IMR-90 (cell line): ENCODE data around the gene PDE6A.

Source experiments
- BHLHE40 ChIP-seq: fragments of 150-350 bp; IDR thresholded peaks from 2 replicates; pipeline ENCODE4 v1.6.1; 2016; ENCODE audit warnings: mild to moderate bottlenecking, low read depth, low read length
- CEBPB ChIP-seq: IDR thresholded peaks from 2 replicates; pipeline ENCODE4 v1.6.1; 2012; ENCODE audit warnings: low read depth, low read length, improper control_type of control experiment
- FOS ChIP-seq: fragments of 150-350 bp; IDR thresholded peaks from 2 replicates; pipeline ENCODE4 v1.6.1; 2016; ENCODE audit warnings: low read depth, low read length
- MAFK ChIP-seq: IDR thresholded peaks from 2 replicates; pipeline ENCODE4 v1.6.1; 2012; ENCODE audit warnings: low read depth, low read length, improper control_type of control experiment
- MXI1 ChIP-seq: IDR thresholded peaks from 2 replicates; pipeline ENCODE4 v1.6.1; 2012; ENCODE audit warnings: low read depth, mild to moderate bottlenecking, low read length, moderate library complexity, borderline replicate concordance
- POLR2A ChIP-seq: IDR thresholded peaks from 2 replicates; pipeline ENCODE4 v1.6.1; 2012; ENCODE audit warnings: mild to moderate bottlenecking, low read depth, low read length
- RFX5 ChIP-seq: IDR thresholded peaks from 2 replicates; pipeline ENCODE4 v1.8.0; 2012; ENCODE audit warnings: low read depth, mild to moderate bottlenecking, low read length, moderate library complexity
- SMC3 ChIP-seq: fragments of 150-350 bp; IDR thresholded peaks from 2 replicates; pipeline ENCODE4 v1.6.1; 2016; ENCODE audit warnings: low read depth, mild to moderate bottlenecking, antibody characterized with exemption, low read length, moderate library complexity
- TF ChIP-seq, protein P1 (sequence below): conservative IDR thresholded peaks from 2 replicates; pipeline ENCODE4 v1.5.1; 2012; ENCODE audit warnings: mild to moderate bottlenecking, low read depth, low read length, improper control_type of control experiment
- TF ChIP-seq, protein P2 (sequence below): fragments of 150-350 bp; IDR thresholded peaks from 2 replicates; pipeline ENCODE4 v1.6.1; 2017; ENCODE audit warnings: mild to moderate bottlenecking, antibody characterized with exemption, low read length, low read depth

DNA sequence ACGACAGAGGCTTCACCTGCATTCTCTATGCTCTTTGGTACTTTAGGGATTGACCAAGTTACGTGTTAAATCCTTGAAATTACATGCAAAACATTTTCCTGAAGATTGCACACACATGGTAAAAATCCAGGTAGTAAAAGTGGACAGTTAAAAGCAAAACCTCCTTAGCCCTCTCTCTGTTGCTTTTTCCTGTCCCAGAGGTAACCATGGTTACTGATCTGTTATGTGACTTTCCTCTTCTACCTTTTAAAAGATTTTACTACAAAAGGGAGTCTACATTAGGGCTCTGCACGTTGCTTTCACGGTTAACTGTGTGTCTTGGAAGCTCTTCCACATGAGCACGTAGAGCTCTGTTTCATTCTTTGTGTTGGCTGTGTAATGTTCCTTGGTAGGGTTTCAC lies 117.5 kb downstream of the PDE6A start:
- TF ChIP-seq POLR2A (no peak), BHLHE40 (no peak), MAFK (no peak), FOS (no peak), RFX5 (no peak), SMC3 (no peak), CEBPB (no peak), MXI1 (no peak)
- TF ChIP-seq, protein P1, sequence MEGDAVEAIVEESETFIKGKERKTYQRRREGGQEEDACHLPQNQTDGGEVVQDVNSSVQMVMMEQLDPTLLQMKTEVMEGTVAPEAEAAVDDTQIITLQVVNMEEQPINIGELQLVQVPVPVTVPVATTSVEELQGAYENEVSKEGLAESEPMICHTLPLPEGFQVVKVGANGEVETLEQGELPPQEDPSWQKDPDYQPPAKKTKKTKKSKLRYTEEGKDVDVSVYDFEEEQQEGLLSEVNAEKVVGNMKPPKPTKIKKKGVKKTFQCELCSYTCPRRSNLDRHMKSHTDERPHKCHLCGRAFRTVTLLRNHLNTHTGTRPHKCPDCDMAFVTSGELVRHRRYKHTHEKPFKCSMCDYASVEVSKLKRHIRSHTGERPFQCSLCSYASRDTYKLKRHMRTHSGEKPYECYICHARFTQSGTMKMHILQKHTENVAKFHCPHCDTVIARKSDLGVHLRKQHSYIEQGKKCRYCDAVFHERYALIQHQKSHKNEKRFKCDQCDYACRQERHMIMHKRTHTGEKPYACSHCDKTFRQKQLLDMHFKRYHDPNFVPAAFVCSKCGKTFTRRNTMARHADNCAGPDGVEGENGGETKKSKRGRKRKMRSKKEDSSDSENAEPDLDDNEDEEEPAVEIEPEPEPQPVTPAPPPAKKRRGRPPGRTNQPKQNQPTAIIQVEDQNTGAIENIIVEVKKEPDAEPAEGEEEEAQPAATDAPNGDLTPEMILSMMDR: no peak
- TF ChIP-seq, protein P2, sequence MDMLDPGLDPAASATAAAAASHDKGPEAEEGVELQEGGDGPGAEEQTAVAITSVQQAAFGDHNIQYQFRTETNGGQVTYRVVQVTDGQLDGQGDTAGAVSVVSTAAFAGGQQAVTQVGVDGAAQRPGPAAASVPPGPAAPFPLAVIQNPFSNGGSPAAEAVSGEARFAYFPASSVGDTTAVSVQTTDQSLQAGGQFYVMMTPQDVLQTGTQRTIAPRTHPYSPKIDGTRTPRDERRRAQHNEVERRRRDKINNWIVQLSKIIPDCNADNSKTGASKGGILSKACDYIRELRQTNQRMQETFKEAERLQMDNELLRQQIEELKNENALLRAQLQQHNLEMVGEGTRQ: no peak
